Transverse colon (tissue), 4 donors: ENCODE results near the gene OXTR.

ENCODE experiments used
- CTCF ChIP-seq, 5 experiments: fragments of 200-600 bp in 3 of 5; fragments of 450-650 bp in 2 of 5; sonication (generic) in 3 of 5; IDR thresholded peaks; 1 replicate in 2 of 5; 2 replicates in 3 of 5; pipeline ENCODE4 v1.5.1; 2016 to 2017; ENCODE audit warnings: antibody characterized with exemption in 5 of 5, inconsistent platforms in 3 of 5, mild to moderate bottlenecking in 2 of 5, moderate library complexity in 1 of 5
- EP300 ChIP-seq: sonication (generic); formaldehyde crosslinking; IDR thresholded peaks from one replicate; pipeline ENCODE4 v1.6.1; 2017; ENCODE audit warnings: antibody characterized with exemption, low read depth
- POLR2A ChIP-seq: fragments of 450-650 bp; IDR thresholded peaks from one replicate; pipeline ENCODE4 v1.6.1; 2016; ENCODE audit warnings: antibody characterized with exemption, mild to moderate bottlenecking, moderate library complexity
- POLR2AphosphoS5 ChIP-seq, 3 donors: sonication (generic); formaldehyde crosslinking; IDR thresholded peaks; one replicate each; pipeline ENCODE4 v1.6.1; 2016; ENCODE audit warnings: antibody characterized with exemption in 3 of 3

DNA sequence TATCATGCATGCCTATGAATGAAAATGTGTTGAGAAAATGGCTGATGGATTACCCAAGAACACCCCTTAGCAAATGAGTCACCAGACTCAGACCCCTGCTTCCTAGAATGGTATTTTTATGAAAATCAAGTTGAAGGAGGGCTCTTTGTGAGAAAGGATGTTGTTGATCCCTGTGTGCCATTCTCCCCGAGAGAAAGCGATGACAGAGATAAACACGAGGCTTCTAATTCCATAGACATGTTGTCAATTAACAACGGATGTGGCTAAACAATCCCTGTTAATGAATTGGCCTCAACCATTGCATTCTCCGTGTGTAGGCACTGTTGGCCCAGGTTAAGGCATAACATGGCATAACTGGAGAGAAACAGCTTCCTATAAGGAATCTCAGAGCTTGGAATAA lies 5.8 kb upstream of the OXTR start:
- no peak for TF ChIP-seq POLR2A
- no peak for TF ChIP-seq CTCF (IDR thresholded peaks at IDR 0.05)
- no peak for TF ChIP-seq EP300
- TF ChIP-seq POLR2AphosphoS5 (IDR thresholded peaks at IDR 0.05): no peak
